Trophoblast cell (in vitro differentiated cells and primary cell): ENCODE measurements around the gene GET4.

Source experiments
- DNase-seq, 2 donors: peaks; one replicate each; pipeline ENCODE4 v3.0.0-alpha.2; 2016
- H2AFZ ChIP-seq: 2 replicates; pipeline ENCODE4 v1.6.1; 2013; ENCODE audit warnings: low read length, moderate library complexity, mild to moderate bottlenecking; ENCODE audit not compliant: insufficient read depth, poor library complexity
- H2AK5ac ChIP-seq: 2 replicates; pipeline ENCODE4 v1.6.1; 2013; ENCODE audit warnings: mild to moderate bottlenecking, low read length
- H2BK120ac ChIP-seq: 2 replicates; pipeline ENCODE4 v1.6.1; 2013; ENCODE audit warnings: low read length, mild to moderate bottlenecking, moderate library complexity; ENCODE audit not compliant: insufficient read depth, poor library complexity
- H2BK12ac ChIP-seq: 2 replicates; pipeline ENCODE4 v1.6.1; 2013; ENCODE audit warnings: mild to moderate bottlenecking, low read length, moderate library complexity
- H2BK5ac ChIP-seq: 2 replicates; pipeline ENCODE4 v1.6.1; 2013; ENCODE audit warnings: low read length, low read depth, moderate library complexity, mild to moderate bottlenecking; ENCODE audit not compliant: poor library complexity
- H3K14ac ChIP-seq: 2 replicates; pipeline ENCODE4 v1.6.1; 2013; ENCODE audit warnings: mild to moderate bottlenecking, low read length
- H3K18ac ChIP-seq: 2 replicates; pipeline ENCODE4 v1.6.1; 2013; ENCODE audit warnings: mild to moderate bottlenecking, low read length
- H3K23ac ChIP-seq: 2 replicates; pipeline ENCODE4 v1.6.1; 2013; ENCODE audit warnings: low read length
- H3K27ac ChIP-seq: 2 replicates; pipeline ENCODE4 v1.5.1; 2013; ENCODE audit warnings: low read depth, mild to moderate bottlenecking, inconsistent platforms, low read length, moderate library complexity
- H3K27me3 ChIP-seq: 2 replicates; pipeline ENCODE4 v1.6.1; 2013; ENCODE audit warnings: inconsistent platforms, mild to moderate bottlenecking, low read length, moderate library complexity; ENCODE audit not compliant: insufficient read depth
- H3K36me3 ChIP-seq, 2 experiments: 1 replicate in 1 of 2; 2 replicates in 1 of 2; pipeline ENCODE4 v1.6.1; 2013; ENCODE audit warnings: low read length in 2 of 2, mild to moderate bottlenecking in 2 of 2, moderate library complexity in 1 of 2; ENCODE audit not compliant: insufficient read depth in 2 of 2, control insufficient read depth in 1 of 2
- H3K4ac ChIP-seq: 2 replicates; pipeline ENCODE4 v1.6.1; 2013; ENCODE audit warnings: low read depth, mild to moderate bottlenecking, low read length, moderate library complexity
- H3K4me1 ChIP-seq, 2 experiments: 1 replicate in 1 of 2; 2 replicates in 1 of 2; pipeline ENCODE4 v1.6.1; 2013; ENCODE audit warnings: low read length in 2 of 2, mild to moderate bottlenecking in 2 of 2, moderate library complexity in 1 of 2; ENCODE audit not compliant: insufficient read depth in 2 of 2, control insufficient read depth in 1 of 2
- H3K4me2 ChIP-seq: 2 replicates; pipeline ENCODE4 v1.6.1; 2013; ENCODE audit warnings: inconsistent platforms, mild to moderate bottlenecking, low read length, moderate library complexity
- H3K4me3 ChIP-seq: 2 replicates; pipeline ENCODE4 v1.5.1; 2013; ENCODE audit warnings: mild to moderate bottlenecking, low read depth, low read length, inconsistent platforms
- H3K79me1 ChIP-seq: one replicate; pipeline ENCODE4 v1.6.1; 2013; ENCODE audit warnings: low read length
- H3K79me2 ChIP-seq: 2 replicates; pipeline ENCODE4 v1.6.1; 2013; ENCODE audit warnings: low read length, mild to moderate bottlenecking; ENCODE audit not compliant: control insufficient read depth, insufficient read depth, poor library complexity
- H3K9ac ChIP-seq: 2 replicates; pipeline ENCODE4 v1.6.1; 2013; ENCODE audit warnings: mild to moderate bottlenecking, low read length
- H3K9me3 ChIP-seq: 2 replicates; pipeline ENCODE4 v1.6.1; 2013; ENCODE audit warnings: low read depth, mild to moderate bottlenecking, control low read depth, inconsistent platforms, low read length; ENCODE audit not compliant: insufficient read depth
- H4K12ac ChIP-seq: 2 replicates; pipeline ENCODE4 v1.6.1; 2013; ENCODE audit warnings: low read depth, mild to moderate bottlenecking, low read length, moderate library complexity
- H4K8ac ChIP-seq: 2 replicates; pipeline ENCODE4 v1.6.1; 2013; ENCODE audit warnings: low read depth, mild to moderate bottlenecking, low read length, moderate library complexity
- H4K91ac ChIP-seq: one replicate; pipeline ENCODE4 v1.6.1; 2013; ENCODE audit warnings: low read depth, mild to moderate bottlenecking, low read length, moderate library complexity
- WGBS: extraction: QIAGEN DNeasy Blood & Tissue Kit; methylation state at CpG from one replicate; pipeline ENCODE4 v1.1.7; 2013; ENCODE audit warnings: missing lambda C conversion rate; ENCODE audit not compliant: insufficient read length, insufficient coverage; ENCODE audit errors: extremely low coverage; 5-methylcytosine and 5-hydroxymethylcytosine counted together

The GET4 gene

DNA sequence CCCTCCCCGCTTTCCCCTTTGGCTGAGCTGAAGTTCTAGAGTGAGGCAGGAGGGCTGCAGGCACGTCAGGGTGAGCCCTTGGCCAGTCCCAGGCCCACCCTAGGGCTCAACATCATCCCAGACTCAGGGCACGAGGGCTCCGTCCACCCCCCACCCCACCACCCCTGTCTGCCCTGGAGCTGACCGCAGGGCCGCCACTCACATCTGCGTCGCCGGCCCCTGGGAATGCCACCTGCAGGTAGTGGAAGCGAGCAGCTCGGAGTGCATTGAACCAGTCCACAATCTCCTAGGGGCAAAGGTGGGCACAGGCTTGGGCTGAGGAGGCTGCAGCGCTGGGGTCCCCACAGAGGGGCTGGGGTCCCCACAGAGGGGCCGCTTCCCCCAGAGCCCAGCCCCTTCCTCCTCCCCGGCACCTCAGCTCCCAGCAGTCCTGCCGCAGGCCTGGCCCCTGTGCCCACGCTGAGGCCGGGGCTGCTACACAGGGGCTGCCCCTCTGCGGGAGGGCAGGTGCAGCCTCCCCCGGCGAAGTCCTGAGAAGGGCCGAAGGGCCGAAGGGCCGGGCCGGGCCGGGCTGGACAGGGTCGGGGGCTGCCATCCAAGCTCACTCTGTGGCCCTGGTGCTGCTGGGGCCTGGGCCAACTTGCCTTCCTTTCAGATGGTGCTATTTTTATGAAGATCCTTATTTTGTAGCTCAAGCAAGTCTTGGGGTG, 24.1 kb downstream of the GET4 start:
- Histone ChIP-seq H4K91ac (no peak overlapping the region), H3K27ac (no peak overlapping the region), H3K27me3 (peaks cover 3% of the 10 kb centered on the region)

DNA sequence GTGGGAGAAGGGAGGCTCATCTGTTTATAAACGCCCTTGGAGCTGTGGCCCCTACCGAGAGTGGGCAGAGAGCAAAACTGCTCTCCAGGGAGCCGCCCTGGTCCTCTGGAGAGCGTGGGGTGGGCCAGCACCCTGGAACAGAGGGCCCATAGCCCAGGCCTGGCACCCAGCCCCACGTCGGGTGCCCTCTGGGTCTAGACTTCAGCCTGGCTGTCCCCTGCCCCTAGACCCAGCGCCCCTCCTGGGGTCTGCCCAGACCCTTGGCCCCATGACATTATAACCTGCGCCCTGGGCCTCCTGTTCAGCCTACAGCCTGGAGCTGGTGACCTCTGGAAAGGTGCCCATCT, 24.7 kb downstream of the GET4 start:
- no peak overlapping the region for H4K12ac ChIP-seq
- no peak overlapping the region for H2BK12ac ChIP-seq
- no peak overlapping the region for H3K9ac ChIP-seq
- no peak overlapping the region for H2AFZ ChIP-seq
- H3K27ac ChIP-seq: no peak overlapping the region
- H4K8ac ChIP-seq: no peak overlapping the region
- no peak overlapping the region for H3K4ac ChIP-seq
- no peak overlapping the region for H3K4me2 ChIP-seq
- H3K79me2 ChIP-seq: no peaks in the 10 kb centered on the region
- no peak overlapping the region for H2BK120ac ChIP-seq
- DNase-seq: no peak
- WGBS: no CpG with 5 or more reads among the region's 8 CpGs
- peaks cover 20 to 22% of the 10 kb centered on the region in 2 experiments for H3K36me3 ChIP-seq
- no peak overlapping the region for H3K14ac ChIP-seq
- no peak overlapping the region for H2BK5ac ChIP-seq
- H4K91ac ChIP-seq: no peak overlapping the region
- H3K4me3 ChIP-seq: no peak overlapping the region
- no peaks in the 10 kb centered on the region for H3K79me1 ChIP-seq
- H3K23ac ChIP-seq: no peak overlapping the region
- H3K4me1 ChIP-seq: peaks cover 0 to 3% of the 10 kb centered on the region in 2 experiments
- no peak overlapping the region for H2AK5ac ChIP-seq
- H3K18ac ChIP-seq: no peak overlapping the region
- peaks cover 3% of the 10 kb centered on the region for H3K27me3 ChIP-seq
- H3K9me3 ChIP-seq: peaks cover 2% of the 10 kb centered on the region

More for the DNA sequence above, 24.1 kb downstream of the GET4 start:
- Histone ChIP-seq H2BK120ac (no peak overlapping the region), H3K4me3 (no peak overlapping the region), H3K9ac (no peak overlapping the region), H3K14ac (no peak overlapping the region), H2AK5ac (no peak overlapping the region), H2AFZ (no peak overlapping the region), H3K79me1 (no peaks in the 10 kb centered on the region), H3K9me3 (peaks cover 2% of the 10 kb centered on the region), H4K8ac (no peak overlapping the region), H3K4ac (no peak overlapping the region), H3K23ac (no peak overlapping the region), H2BK5ac (no peak overlapping the region), H3K4me2 (no peak overlapping the region), H3K18ac (no peak overlapping the region), H3K79me2 (no peaks in the 10 kb centered on the region), H2BK12ac (no peak overlapping the region), H3K36me3 (peaks cover 25 to 27% of the 10 kb centered on the region in 2 experiments), H3K4me1 (peaks cover 0 to 3% of the 10 kb centered on the region in 2 experiments), H4K12ac (no peak overlapping the region)
- WGBS: no CpG with 5 or more reads among the region's 26 CpGs
- DNase-seq: no peak

GRCh38 chr7:901388-902154, 25.2 kb downstream of the GET4 start:
- Histone ChIP-seq H3K27me3 (peaks cover 3% of the 10 kb centered on the region), H4K91ac (no peak overlapping the region), H2BK120ac (no peak overlapping the region), H3K4me3 (no peak overlapping the region), H3K27ac (no peak overlapping the region), H3K9ac (no peak overlapping the region), H3K18ac (no peak overlapping the region), H3K36me3 (peaks cover 17% of the 10 kb centered on the region in 2 experiments), H2AFZ (no peak overlapping the region), H2BK12ac (no peak overlapping the region), H3K4me2 (peak overlapping the region; percentile 15), H2BK5ac (no peak overlapping the region), H3K9me3 (peaks cover 2% of the 10 kb centered on the region), H3K79me1 (no peaks in the 10 kb centered on the region), H3K79me2 (no peaks in the 10 kb centered on the region), H4K12ac (no peak overlapping the region), H3K14ac (no peak overlapping the region), H2AK5ac (no peak overlapping the region), H3K4me1 (peaks cover 0 to 3% of the 10 kb centered on the region in 2 experiments), H3K23ac (no peak overlapping the region), H4K8ac (peak overlapping the region; percentile 13), H3K4ac (no peak overlapping the region)
- peak in 1 of 2 donors; percentile 44 for DNase-seq
- WGBS: no CpG with 5 or more reads among the region's 24 CpGs

GRCh38 chr7:902996-903395, 26.6 kb downstream of the GET4 start:
- Histone ChIP-seq H3K79me1 (no peaks in the 10 kb centered on the region), H4K91ac (no peak overlapping the region), H3K4me3 (no peak overlapping the region), H3K27me3 (peaks cover 3% of the 10 kb centered on the region), H2BK120ac (no peak overlapping the region), H3K23ac (no peak overlapping the region), H2AK5ac (no peak overlapping the region), H3K9ac (no peak overlapping the region), H3K18ac (no peak overlapping the region), H3K27ac (no peak overlapping the region), H3K4me2 (no peak overlapping the region), H4K12ac (no peak overlapping the region), H3K79me2 (no peaks in the 10 kb centered on the region), H2AFZ (no peak overlapping the region), H2BK12ac (no peak overlapping the region), H3K4ac (no peak overlapping the region), H4K8ac (no peak overlapping the region), H2BK5ac (no peak overlapping the region), H3K9me3 (peaks cover 7% of the 10 kb centered on the region), H3K4me1 (peaks cover 0 to 3% of the 10 kb centered on the region in 2 experiments), H3K14ac (no peak overlapping the region), H3K36me3 (peaks cover 4 to 5% of the 10 kb centered on the region in 2 experiments)
- WGBS: no CpG with 5 or more reads among the region's 22 CpGs
- no peak for DNase-seq
